H1 (cell line): ENCODE data around the gene SEC14L5.

Source experiments
- BRCA1 ChIP-seq: IDR thresholded peaks from 2 replicates; pipeline ENCODE4 v1.6.1; 2012; ENCODE audit warnings: low read depth, low read length, improper control_type of control experiment
- CHD1 ChIP-seq: IDR thresholded peaks from 2 replicates; pipeline ENCODE4 v1.6.1; 2012; ENCODE audit warnings: low read depth, low read length, improper control_type of control experiment
- CHD2 ChIP-seq: IDR thresholded peaks from 2 replicates; pipeline ENCODE4 v1.6.1; 2012; ENCODE audit warnings: low read length, improper control_type of control experiment
- CTBP2 ChIP-seq: IDR thresholded peaks from 2 replicates; pipeline ENCODE4 v1.7.0; 2011; ENCODE audit warnings: borderline replicate concordance, mild to moderate bottlenecking, moderate library complexity, mixed read lengths, low read length; ENCODE audit not compliant: insufficient read depth, insufficient read length
- EZH2 ChIP-seq: fragments of 200-600 bp; sonication (generic); IDR thresholded peaks from 2 replicates; pipeline ENCODE4 v1.7.1; 2012; ENCODE audit warnings: low read depth, mild to moderate bottlenecking, moderate library complexity, low read length, inconsistent platforms; ENCODE audit not compliant: severe bottlenecking
- HDAC2 ChIP-seq, 2 experiments: fragments of 300-600 bp in 1 of 2; sonication (generic) in 1 of 2; IDR thresholded peaks; 2 replicates each; pipeline ENCODE4 v1.6.1; 2011 to 2012; ENCODE audit warnings: low read depth in 2 of 2, low read length in 2 of 2, mild to moderate bottlenecking in 2 of 2, moderate library complexity in 2 of 2, borderline replicate concordance in 1 of 2, inconsistent platforms in 1 of 2
- JUN ChIP-seq: IDR thresholded peaks from 2 replicates; pipeline ENCODE4 v1.6.1; 2011; ENCODE audit warnings: low read depth, mild to moderate bottlenecking, improper control_type of control experiment, low read length
- SRF ChIP-seq: IDR thresholded peaks from 2 replicates; pipeline ENCODE4 v1.6.1; 2011; ENCODE audit warnings: mild to moderate bottlenecking, low read depth, low read length, moderate library complexity
- TBP ChIP-seq: IDR thresholded peaks from 2 replicates; pipeline ENCODE4 v1.6.1; 2011; ENCODE audit warnings: low read depth, low read length, improper control_type of control experiment
- ZNF274 ChIP-seq: IDR thresholded peaks from 2 replicates; pipeline ENCODE4 v1.7.0; 2012; ENCODE audit warnings: low read length, borderline replicate concordance; ENCODE audit errors: extremely low read depth
- TF ChIP-seq, protein P1 (sequence below), 3 experiments: IDR thresholded peaks; 1 replicate in 2 of 3; 2 replicates in 1 of 3; pipeline versions ENCODE4 v1.5.1 to v1.6.1; 2011; ENCODE audit warnings: low read length in 3 of 3, mild to moderate bottlenecking in 3 of 3, inconsistent platforms in 2 of 3, low read depth in 1 of 3, moderate library complexity in 1 of 3; ENCODE audit not compliant: insufficient read depth in 1 of 3; ENCODE audit errors: control extremely low read depth in 1 of 3
- TF ChIP-seq, protein P2 (sequence below): IDR thresholded peaks from 2 replicates; pipeline ENCODE4 v1.6.1; 2011; ENCODE audit warnings: low read depth, mild to moderate bottlenecking, low read length; ENCODE audit not compliant: insufficient read depth

DNA sequence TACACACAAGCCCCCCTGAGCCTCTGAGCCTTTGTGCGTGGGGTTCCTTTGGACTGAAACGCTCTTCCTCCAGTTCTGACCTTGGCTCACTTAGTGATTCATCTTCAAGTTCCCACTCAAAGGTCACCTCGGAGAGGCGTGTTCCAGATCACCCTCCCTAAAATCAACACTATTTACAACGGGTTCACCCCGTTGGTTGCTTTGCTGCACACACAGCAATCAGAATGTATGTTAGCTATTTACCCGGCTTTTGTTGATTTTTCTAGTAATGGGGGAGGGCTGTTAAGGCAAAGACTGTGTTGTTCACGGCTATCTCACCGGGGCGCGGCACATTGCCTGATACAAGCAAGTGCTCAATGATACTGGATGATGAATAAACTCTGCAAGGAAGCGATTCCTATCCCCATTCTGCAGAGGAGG lies 74.6 kb downstream of the SEC14L5 start:
- TF ChIP-seq JUN (no peak), TBP (no peak), ZNF274 (no peak), CHD2 (no peak), BRCA1 (no peak), CTBP2 (no peak), SRF (no peak), CHD1 (no peak), EZH2 (no peak), HDAC2 (IDR thresholded peaks at IDR 0.05; ENCODE audit: borderline replicate concordance in 1 of 2, low read depth in 2 of 2, low read length in 2 of 2) (no peak)
- TF ChIP-seq, protein P1, sequence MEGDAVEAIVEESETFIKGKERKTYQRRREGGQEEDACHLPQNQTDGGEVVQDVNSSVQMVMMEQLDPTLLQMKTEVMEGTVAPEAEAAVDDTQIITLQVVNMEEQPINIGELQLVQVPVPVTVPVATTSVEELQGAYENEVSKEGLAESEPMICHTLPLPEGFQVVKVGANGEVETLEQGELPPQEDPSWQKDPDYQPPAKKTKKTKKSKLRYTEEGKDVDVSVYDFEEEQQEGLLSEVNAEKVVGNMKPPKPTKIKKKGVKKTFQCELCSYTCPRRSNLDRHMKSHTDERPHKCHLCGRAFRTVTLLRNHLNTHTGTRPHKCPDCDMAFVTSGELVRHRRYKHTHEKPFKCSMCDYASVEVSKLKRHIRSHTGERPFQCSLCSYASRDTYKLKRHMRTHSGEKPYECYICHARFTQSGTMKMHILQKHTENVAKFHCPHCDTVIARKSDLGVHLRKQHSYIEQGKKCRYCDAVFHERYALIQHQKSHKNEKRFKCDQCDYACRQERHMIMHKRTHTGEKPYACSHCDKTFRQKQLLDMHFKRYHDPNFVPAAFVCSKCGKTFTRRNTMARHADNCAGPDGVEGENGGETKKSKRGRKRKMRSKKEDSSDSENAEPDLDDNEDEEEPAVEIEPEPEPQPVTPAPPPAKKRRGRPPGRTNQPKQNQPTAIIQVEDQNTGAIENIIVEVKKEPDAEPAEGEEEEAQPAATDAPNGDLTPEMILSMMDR (IDR thresholded peaks at IDR 0.05; ENCODE audit: control extremely low read depth in 1 of 3, insufficient read depth in 1 of 3, low read depth in 1 of 3, low read length in 3 of 3): no peak
- TF ChIP-seq, protein P2, sequence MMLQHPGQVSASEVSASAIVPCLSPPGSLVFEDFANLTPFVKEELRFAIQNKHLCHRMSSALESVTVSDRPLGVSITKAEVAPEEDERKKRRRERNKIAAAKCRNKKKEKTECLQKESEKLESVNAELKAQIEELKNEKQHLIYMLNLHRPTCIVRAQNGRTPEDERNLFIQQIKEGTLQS: no peak
